SK-N-SH treated with all-trans-retinoic acid at 6 μM for 48 hours (cell line): ENCODE results near the gene RNF121.
A peak's percentile ranks its signal among the peaks of the same experiment; 100 is the strongest.

Experiments
- ATAC-seq: fragments of 200-7000 bp; cut with Tn5 transposase; 3 replicates; pipeline ENCODE4 v1.9.1; 2020; ENCODE audit warnings: mild to moderate bottlenecking, moderate library complexity
- ARNTL ChIP-seq: fragments of 450-650 bp; formaldehyde crosslinking; IDR thresholded peaks from 2 replicates; pipeline ENCODE4 v1.5.0; 2020; ENCODE audit warnings: low read depth, mild to moderate bottlenecking, moderate library complexity, borderline replicate concordance
- BACH2 ChIP-seq: fragments of 250-450 bp; sonication (Bioruptor Pico); IDR thresholded peaks from 2 replicates; pipeline ENCODE4 v1.9.0; 2021; ENCODE audit warnings: mild to moderate bottlenecking, borderline replicate concordance
- CSDC2 ChIP-seq: fragments of 250-450 bp; sonication (Bioruptor Pico); IDR thresholded peaks from 2 replicates; pipeline ENCODE4 v1.5.0; 2020; ENCODE audit warnings: mild to moderate bottlenecking, moderate library complexity
- ESRRG ChIP-seq: fragments of 250-450 bp; sonication (Bioruptor Pico); IDR thresholded peaks from 2 replicates; pipeline ENCODE4 v1.6.1; 2021; ENCODE audit warnings: mild to moderate bottlenecking
- GLIS3 ChIP-seq: fragments of 250-450 bp; sonication (Bioruptor Pico); IDR thresholded peaks from 2 replicates; pipeline ENCODE4 v1.5.0; 2020; ENCODE audit warnings: mild to moderate bottlenecking, moderate library complexity
- ISL1 ChIP-seq: fragments of 250-450 bp; sonication (Bioruptor Pico); IDR thresholded peaks from 2 replicates; pipeline ENCODE4 v2.1.2; 2022; ENCODE audit warnings: mild to moderate bottlenecking, moderate library complexity
- OSR1 ChIP-seq: fragments of 250-450 bp; sonication (Bioruptor Pico); IDR thresholded peaks from 2 replicates; pipeline ENCODE4 v1.8.0; 2022; ENCODE audit warnings: moderate library complexity, mild to moderate bottlenecking, inconsistent platforms
- PPARA ChIP-seq: fragments of 250-450 bp; sonication (Bioruptor Pico); IDR thresholded peaks from 2 replicates; pipeline ENCODE4 v1.5.0; 2020; ENCODE audit warnings: mild to moderate bottlenecking, borderline replicate concordance
- RARB ChIP-seq: fragments of 250-450 bp; sonication (Bioruptor Pico); IDR thresholded peaks from 2 replicates; pipeline ENCODE4 v1.8.0; 2021; ENCODE audit warnings: mild to moderate bottlenecking, moderate library complexity
- SNAI2 ChIP-seq: fragments of 250-450 bp; sonication (Bioruptor Pico); IDR thresholded peaks from 2 replicates; pipeline ENCODE4 v1.5.0; 2020; ENCODE audit warnings: mild to moderate bottlenecking, moderate library complexity
- TCF4 ChIP-seq: fragments of 250-450 bp; sonication (Bioruptor Pico); IDR thresholded peaks from 2 replicates; pipeline ENCODE4 v1.8.0; 2021; ENCODE audit warnings: mild to moderate bottlenecking, moderate library complexity, borderline replicate concordance
- TOX ChIP-seq: fragments of 250-450 bp; sonication (Bioruptor Pico); IDR thresholded peaks from 2 replicates; pipeline ENCODE4 v1.8.0; 2021; ENCODE audit warnings: mild to moderate bottlenecking, moderate library complexity, borderline replicate concordance
- ZC3H10 ChIP-seq: fragments of 250-450 bp; sonication (Bioruptor Pico); IDR thresholded peaks from 2 replicates; pipeline ENCODE4 v1.5.1; 2021; ENCODE audit warnings: mild to moderate bottlenecking, moderate library complexity
- ZFP3 ChIP-seq: fragments of 250-450 bp; sonication (Bioruptor Pico); IDR thresholded peaks from 2 replicates; pipeline ENCODE4 v1.5.0; 2020; ENCODE audit warnings: mild to moderate bottlenecking, moderate library complexity
- ZFP30 ChIP-seq: fragments of 450-650 bp; formaldehyde crosslinking; IDR thresholded peaks from 2 replicates; pipeline ENCODE4 v1.5.0; 2022; ENCODE audit warnings: mild to moderate bottlenecking, moderate library complexity
- ZNF565 ChIP-seq: fragments of 450-650 bp; formaldehyde crosslinking; conservative IDR thresholded peaks from 2 replicates; pipeline ENCODE4 v1.5.0; 2020; ENCODE audit warnings: low read depth, mild to moderate bottlenecking, moderate library complexity
- ZNF70 ChIP-seq: fragments of 450-650 bp; formaldehyde crosslinking; IDR thresholded peaks from 2 replicates; pipeline ENCODE4 v1.5.0; 2020; ENCODE audit warnings: mild to moderate bottlenecking, moderate library complexity
- ZNF8 ChIP-seq: fragments of 450-650 bp; formaldehyde crosslinking; IDR thresholded peaks from 2 replicates; pipeline ENCODE4 v1.5.0; 2020; ENCODE audit warnings: mild to moderate bottlenecking, moderate library complexity
- TF ChIP-seq, protein P1 (sequence below): fragments of 250-450 bp; sonication (Bioruptor Pico); IDR thresholded peaks from 2 replicates; pipeline ENCODE4 v1.5.1; 2020; ENCODE audit warnings: low read depth, mild to moderate bottlenecking, moderate library complexity
- TF ChIP-seq, protein P2 (sequence below): fragments of 250-450 bp; sonication (Bioruptor Pico); IDR thresholded peaks from 2 replicates; pipeline ENCODE4 v1.5.0; 2020; ENCODE audit warnings: mild to moderate bottlenecking, moderate library complexity
- TF ChIP-seq, protein P3 (sequence below): fragments of 250-450 bp; sonication (Bioruptor Pico); IDR thresholded peaks from 2 replicates; pipeline ENCODE4 v1.8.0; 2020; ENCODE audit warnings: mild to moderate bottlenecking, moderate library complexity, borderline replicate concordance
- TF ChIP-seq, protein P4 (sequence below): fragments of 250-450 bp; sonication (Bioruptor Pico); IDR thresholded peaks from 2 replicates; pipeline ENCODE4 v1.8.0; 2021; ENCODE audit warnings: low read depth, mild to moderate bottlenecking, moderate library complexity, borderline replicate concordance

Gene RNF121

DNA sequence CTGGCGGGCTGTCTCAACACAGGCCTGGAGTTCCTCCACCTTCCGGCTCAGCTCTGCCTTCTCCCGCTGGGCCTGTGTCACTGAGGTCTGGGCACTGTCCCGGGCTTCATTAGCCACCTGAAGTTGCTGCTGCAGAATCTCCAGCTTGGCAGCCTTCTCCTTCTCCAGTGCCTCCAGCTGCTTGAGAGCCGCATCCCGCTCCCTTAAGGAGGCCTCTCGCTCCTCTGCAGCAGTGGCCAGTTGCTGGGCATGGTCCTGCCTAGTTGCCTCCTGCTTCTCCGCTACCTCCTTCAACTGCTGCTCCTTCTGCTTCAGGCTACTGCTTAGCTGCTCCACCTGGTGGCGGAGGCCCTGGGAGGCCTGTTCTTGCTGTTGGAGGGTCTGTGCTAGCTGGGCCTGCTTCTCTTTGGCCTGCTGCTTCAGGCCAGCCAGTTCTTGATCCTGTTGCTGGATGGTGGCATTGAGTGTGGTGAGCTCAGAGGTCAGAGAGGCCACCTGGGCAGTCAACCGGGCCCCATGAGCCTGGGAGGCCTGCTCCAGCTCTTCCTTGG, 86.7 kb downstream of the RNF121 start:
- peak; percentile 30 for ATAC-seq
- TF ChIP-seq, protein P1, sequence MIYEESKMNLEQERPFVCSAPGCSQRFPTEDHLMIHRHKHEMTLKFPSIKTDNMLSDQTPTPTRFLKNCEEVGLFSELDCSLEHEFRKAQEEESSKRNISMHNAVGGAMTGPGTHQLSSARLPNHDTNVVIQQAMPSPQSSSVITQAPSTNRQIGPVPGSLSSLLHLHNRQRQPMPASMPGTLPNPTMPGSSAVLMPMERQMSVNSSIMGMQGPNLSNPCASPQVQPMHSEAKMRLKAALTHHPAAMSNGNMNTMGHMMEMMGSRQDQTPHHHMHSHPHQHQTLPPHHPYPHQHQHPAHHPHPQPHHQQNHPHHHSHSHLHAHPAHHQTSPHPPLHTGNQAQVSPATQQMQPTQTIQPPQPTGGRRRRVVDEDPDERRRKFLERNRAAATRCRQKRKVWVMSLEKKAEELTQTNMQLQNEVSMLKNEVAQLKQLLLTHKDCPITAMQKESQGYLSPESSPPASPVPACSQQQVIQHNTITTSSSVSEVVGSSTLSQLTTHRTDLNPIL = no peak
- TF ChIP-seq ARNTL (CRISPR knock-in tag) (no peak), TOX (CRISPR knock-in tag) (no peak), ZC3H10 (CRISPR knock-in tag) (no peak), CSDC2 (no peak), ZFP30 (no peak), GLIS3 (CRISPR knock-in tag) (no peak), SNAI2 (CRISPR knock-in tag) (no peak), TCF4 (CRISPR knock-in tag) (no peak), ISL1 (no peak), ZNF8 (no peak), OSR1 (no peak), BACH2 (no peak), ESRRG (CRISPR knock-in tag) (no peak), PPARA (no peak), ZFP3 (CRISPR knock-in tag) (no peak)
- TF ChIP-seq, protein P2, sequence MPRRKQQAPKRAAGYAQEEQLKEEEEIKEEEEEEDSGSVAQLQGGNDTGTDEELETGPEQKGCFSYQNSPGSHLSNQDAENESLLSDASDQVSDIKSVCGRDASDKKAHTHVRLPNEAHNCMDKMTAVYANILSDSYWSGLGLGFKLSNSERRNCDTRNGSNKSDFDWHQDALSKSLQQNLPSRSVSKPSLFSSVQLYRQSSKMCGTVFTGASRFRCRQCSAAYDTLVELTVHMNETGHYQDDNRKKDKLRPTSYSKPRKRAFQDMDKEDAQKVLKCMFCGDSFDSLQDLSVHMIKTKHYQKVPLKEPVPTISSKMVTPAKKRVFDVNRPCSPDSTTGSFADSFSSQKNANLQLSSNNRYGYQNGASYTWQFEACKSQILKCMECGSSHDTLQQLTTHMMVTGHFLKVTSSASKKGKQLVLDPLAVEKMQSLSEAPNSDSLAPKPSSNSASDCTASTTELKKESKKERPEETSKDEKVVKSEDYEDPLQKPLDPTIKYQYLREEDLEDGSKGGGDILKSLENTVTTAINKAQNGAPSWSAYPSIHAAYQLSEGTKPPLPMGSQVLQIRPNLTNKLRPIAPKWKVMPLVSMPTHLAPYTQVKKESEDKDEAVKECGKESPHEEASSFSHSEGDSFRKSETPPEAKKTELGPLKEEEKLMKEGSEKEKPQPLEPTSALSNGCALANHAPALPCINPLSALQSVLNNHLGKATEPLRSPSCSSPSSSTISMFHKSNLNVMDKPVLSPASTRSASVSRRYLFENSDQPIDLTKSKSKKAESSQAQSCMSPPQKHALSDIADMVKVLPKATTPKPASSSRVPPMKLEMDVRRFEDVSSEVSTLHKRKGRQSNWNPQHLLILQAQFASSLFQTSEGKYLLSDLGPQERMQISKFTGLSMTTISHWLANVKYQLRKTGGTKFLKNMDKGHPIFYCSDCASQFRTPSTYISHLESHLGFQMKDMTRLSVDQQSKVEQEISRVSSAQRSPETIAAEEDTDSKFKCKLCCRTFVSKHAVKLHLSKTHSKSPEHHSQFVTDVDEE (CRISPR knock-in tag) = no peak
- TF ChIP-seq, protein P3, sequence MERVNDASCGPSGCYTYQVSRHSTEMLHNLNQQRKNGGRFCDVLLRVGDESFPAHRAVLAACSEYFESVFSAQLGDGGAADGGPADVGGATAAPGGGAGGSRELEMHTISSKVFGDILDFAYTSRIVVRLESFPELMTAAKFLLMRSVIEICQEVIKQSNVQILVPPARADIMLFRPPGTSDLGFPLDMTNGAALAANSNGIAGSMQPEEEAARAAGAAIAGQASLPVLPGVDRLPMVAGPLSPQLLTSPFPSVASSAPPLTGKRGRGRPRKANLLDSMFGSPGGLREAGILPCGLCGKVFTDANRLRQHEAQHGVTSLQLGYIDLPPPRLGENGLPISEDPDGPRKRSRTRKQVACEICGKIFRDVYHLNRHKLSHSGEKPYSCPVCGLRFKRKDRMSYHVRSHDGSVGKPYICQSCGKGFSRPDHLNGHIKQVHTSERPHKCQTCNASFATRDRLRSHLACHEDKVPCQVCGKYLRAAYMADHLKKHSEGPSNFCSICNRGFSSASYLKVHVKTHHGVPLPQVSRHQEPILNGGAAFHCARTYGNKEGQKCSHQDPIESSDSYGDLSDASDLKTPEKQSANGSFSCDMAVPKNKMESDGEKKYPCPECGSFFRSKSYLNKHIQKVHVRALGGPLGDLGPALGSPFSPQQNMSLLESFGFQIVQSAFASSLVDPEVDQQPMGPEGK = no peak
- TF ChIP-seq, protein P4, sequence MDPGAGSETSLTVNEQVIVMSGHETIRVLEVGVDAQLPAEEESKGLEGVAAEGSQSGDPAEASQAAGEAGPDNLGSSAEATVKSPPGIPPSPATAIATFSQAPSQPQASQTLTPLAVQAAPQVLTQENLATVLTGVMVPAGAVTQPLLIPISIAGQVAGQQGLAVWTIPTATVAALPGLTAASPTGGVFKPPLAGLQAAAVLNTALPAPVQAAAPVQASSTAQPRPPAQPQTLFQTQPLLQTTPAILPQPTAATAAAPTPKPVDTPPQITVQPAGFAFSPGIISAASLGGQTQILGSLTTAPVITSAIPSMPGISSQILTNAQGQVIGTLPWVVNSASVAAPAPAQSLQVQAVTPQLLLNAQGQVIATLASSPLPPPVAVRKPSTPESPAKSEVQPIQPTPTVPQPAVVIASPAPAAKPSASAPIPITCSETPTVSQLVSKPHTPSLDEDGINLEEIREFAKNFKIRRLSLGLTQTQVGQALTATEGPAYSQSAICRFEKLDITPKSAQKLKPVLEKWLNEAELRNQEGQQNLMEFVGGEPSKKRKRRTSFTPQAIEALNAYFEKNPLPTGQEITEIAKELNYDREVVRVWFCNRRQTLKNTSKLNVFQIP (CRISPR knock-in tag) = no peak

DNA sequence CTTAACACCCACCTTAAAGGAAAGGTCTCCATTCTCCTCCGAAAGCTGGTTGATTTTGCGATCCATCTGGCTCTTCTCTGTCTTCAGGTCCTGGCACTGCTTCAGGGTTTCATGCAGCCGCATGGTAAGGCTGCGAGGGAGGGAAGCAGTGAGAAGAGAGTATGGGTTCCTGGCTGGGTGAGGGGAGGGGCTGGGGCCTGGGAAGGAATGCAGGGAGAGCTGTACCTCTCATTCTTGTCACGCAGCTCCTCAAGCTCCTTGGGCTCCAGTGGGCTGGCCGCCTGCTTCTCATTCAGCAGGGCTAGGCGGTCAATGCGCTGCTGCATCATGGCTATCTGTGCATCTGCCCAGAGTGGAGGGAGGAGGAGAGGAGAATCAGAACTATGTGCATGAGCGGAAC, 89.3 kb downstream of the RNF121 start:
- ATAC-seq = no peak
- TF ChIP-seq ZNF70 (CRISPR knock-in tag) (no peak), GLIS3 (CRISPR knock-in tag) (no peak), OSR1 (no peak), ZFP3 (CRISPR knock-in tag) (no peak), ESRRG (CRISPR knock-in tag) (no peak), PPARA (no peak), TCF4 (CRISPR knock-in tag) (no peak), RARB (no peak), CSDC2 (no peak), ISL1 (no peak), ZNF565 (CRISPR knock-in tag) (no peak), BACH2 (no peak), ZFP30 (no peak)
- TF ChIP-seq, protein P2 (CRISPR knock-in tag) = no peak
- TF ChIP-seq, protein P4 (CRISPR knock-in tag) = no peak
